ENCODE measurements around the gene FOXK1.

FOXK1 gene

DNA sequence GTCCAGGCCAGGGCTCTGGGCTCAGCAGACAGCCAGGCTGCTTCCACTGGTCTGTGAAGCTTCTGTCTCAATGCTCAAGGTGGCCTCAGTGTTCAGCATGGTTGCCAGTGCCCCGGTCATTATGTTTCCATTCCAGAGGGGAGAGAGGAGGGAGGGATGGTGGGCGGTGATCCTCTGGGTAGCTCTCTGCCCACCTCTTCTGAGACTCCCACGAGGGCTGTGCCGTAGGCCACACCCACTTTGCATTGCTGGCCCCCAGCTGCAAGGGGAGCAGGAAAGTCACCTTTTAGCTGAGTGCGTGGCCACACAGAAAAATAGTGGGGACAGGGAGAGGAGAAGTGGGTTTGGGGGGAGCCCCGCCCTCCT lies 42.5 kb downstream of the FOXK1 start:
- DNase-seq: no peak

DNA sequence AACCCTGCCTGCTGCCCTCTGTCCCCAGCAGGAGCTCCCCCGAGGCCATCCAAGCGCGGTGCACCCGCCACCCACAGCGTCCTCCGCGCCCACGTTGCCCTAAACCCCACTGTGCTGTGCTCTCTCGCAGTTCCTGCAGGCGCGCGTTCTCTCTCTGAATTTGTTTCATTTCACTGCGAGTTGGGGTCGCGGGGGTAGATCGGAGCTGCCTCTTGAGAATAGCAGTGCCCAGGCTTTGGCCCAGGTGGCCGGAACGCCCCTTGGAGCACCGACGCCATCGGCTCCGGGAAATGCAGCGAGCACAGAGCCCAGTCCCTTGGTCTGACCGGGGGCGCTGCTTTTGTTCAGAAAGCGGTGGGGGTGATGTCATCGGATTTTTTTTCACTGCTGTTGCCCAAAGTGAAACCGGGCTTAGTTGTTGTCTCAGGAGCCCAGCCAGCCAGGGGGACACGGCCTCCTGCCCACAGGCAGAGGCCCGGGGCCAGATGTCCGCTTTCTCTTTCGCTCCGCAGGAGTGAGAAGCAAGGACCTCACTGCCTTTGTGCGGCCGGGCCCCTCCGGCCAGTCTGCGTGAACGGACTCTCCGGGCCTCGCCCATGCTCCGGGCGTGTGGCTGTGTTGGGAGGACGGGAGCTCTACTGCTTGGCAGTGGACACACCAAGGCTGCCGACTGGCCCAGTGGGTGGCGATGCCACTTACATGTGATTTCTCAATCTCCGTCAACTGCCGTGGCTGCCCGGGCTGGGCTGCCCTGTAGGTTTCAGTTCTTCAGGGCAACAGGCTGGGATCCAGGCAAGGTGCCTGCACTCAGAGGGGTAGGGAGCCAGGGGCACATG lies 43.1 kb downstream of the FOXK1 start:
- DNase-seq: no peak

DNA sequence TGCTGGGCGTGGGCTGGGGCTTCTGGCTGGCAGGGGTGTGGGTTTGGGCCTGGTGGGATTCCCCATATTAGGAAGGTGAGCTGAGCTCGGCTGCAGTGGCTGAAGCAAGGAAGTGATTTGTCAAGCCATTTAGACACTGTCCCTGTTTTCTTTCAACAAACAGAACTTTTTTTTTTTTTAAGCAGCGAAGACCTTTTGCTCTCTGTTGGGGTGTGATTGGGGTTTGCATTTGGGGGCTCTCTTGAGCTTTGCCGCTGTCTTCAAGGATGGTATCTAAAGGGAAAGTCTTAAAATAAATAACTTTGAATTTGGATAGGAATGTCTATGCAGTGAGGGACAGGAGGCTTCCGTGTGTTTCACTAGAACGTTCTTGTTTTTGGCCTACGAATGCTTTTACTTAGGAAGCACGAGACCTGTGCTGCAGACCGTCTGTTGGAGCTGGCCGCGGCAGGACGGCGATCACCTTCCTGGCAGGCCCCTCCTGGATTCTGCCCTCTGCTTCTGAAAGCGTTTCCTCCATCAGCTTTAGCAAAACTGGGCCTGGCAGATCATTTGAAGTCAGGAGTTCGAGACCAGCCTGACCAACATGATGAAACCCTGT lies 43.9 kb downstream of the FOXK1 start:
- no peak for DNase-seq

DNA sequence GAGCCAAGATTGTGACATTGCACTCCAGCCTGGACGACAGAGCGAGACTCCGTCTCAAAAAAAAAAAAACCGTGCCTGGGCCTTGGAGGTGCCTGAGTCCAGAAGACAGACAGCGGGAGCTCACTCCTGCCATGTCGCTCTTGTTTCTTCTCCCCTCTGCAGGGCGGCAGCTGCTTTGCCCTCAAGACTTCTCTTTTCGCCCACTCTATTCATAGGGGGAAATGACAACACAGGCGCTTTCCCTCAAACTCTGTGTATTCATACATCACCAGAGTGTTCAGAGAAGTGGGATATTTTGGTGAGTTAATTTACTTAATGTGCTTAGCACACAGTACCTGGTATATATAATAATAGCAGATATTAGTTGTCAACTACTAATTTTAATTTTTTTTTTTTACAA lies 44.5 kb downstream of the FOXK1 start:
- DNase-seq: no peak

DNA sequence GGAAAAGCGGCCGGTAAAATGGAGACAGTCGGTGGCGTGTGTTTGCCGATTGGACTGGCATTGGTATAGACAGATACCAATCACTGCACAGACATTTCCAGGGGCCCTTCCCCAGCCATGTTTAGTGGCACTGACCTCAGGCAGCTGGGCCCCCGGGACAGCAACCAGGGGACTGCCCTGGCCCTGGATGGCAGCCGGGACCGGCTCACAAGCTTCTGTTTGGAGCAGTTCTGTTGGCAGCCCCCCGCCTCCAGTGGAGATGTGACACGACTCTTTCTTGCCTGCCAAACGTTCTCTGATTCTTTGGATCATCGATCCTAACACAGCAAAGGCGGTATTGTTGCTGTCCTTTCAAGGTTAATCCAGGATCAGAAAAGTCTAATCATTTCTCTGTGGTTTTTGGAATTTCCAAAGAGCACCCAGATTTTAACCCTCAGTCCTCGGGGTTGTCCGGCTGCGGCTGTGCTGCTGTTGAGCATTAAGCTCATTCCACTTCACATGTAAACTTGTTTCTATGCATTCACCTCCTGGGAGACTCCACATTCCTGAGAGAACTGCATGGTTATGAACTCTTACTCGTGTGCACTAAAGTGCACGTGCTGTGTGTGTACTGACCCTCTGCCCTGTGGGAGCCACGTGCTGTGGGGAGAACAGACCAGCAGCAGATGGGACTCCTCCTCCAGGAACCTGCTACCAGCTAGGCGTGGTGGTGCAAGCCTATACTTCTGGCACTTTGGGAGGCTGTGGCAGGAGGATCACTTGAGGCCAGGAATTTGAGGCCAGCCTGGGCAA lies 46.0 kb downstream of the FOXK1 start:
- DNase-seq: no peak

DNA sequence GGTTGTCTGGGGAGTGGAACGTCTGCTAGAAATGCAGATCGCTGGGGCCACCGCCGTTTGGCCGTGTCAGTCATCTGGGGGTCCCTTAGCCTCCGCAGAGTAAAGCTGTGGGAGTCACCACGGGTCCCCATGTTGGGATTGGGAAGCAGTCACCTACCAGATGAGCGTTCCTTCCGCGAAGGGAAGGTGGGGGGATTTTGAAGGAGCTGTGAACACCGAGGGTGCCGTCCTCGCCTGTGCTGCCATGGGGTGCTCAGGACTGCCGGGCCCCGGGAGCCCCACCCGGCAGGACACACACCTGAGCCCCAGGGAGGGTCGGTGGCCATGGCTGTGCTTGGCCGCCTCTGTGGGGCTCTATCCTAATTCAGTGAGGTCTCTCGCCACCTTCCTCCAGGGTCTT lies 47.2 kb downstream of the FOXK1 start:
- DNase-seq: no peak

DNA sequence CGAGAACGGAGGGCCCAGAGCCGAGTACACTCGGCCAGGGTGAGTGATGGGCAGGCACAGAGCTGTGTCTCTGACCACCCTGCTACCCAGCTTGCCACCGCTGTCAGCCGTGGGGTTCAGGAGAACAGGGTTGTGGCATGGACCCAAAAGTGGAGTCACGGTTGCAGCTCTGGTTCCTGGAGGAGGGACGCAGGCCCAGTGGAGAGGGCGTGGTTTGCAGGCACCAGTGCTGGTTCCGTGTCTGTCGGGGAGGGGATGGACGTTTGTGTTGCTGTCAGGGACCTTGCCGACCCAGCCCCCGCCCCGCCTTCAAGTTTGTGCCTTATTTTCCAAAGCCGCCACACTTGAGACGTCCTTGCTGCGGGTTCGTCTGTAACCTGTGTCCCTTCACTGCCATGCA lies 48.2 kb downstream of the FOXK1 start:
- no peak for DNase-seq

DNA sequence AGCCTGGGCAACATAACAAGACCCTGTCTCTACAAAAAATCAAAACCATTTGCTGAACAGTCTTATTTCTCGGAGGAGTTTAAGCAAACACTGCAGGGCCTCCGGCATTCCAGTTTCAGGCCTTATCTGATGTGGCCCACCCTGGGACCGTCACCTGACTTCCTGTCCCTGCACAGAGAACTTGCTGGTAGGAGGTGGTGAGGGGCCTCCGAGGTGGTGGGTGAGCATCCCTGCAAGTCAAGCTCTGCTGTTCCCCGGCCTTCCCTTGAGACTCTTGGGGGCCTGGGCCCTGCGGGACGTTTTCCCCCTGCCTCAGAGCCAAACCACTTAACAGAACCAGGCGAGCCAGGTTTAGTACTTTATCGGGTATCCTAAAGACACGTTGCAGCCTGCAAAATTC lies 48.9 kb downstream of the FOXK1 start:
- DNase-seq: no peak

DNA sequence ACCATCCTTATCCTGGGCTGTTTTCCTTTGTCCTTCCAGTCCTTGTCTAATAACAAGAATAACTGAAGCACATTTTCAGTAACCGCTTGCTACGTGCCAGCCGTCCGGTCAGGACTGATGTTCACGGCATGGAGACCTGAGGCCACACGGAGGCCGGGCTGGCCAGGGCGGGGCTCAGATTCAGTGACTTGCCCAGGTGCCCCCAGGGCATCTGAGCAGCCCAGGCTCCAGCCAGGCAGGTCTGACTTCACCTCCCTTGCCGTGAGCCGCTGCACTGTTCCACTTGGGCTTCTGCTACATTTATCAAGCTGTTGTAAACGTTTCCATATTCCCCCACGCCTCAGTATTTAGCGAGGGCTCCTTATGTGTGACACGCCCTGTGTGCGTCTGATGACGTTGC lies 49.7 kb downstream of the FOXK1 start:
- DNase-seq: no peak

DNA sequence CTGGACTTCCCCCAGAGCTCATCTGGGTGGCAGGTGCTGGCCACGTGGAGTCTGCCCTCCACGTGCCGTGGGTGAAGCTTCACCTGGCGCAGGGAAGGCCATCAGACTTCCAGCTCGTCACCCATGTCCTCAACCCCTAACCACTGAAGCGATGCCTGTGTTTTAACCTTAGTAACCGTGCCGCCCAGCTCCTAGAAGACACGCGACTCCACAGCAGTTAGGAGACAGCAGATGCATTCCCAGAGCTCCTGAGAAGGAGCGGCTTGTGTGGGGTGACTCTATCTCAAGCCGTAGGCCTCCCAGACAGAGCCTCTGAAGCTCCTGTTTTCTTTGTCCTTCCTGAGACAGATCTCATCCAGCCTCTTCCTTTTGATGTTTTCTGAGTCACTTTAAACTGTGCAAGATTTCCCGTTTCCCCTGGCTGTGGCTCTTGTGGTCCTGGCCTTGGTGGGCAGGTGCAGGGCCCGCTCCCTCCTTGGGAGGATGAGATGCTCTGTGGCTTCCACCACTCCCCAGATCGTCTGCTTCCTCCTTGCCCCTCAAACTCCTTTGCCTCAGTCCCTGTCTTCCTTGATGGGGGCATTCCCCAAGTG lies 51.9 kb downstream of the FOXK1 start:
- DNase-seq: no peak

DNA sequence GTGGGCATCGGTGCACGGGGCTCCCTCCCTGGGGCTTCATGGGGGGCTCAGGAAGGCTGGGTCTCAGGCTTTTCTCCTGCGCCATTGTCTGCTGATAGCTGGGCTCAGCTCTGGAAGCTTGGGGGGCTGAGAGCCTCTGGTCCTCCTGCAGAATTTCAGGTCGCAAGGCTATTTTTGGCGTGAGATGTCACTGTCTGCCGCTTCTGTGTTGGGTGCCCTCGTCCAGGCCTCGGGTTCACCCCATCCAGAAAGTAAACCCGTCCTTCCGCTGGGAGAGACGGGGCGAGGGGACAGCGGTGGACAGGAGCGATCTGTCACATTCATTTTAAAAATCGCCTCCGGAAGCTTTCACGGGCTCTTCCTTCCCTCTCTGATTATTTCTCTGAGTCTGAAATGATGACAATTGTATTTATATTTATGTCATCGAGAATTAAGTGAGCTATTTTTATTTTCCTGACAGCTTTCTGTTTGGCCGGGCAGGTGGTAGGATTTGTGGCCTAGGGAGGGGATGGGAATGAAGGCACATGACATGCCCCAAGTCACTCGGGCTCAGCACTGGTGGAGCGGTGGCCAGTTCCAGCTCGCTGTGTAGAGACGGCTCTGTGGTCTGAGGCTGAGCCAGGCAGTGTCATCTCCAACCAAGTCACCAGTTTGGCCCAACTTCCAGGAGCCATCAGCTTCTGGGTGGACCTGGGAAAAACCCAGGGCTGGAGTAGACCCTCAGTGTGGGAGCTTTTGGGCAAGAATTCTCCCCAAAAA lies 52.7 kb downstream of the FOXK1 start:
- no peak for DNase-seq

DNA sequence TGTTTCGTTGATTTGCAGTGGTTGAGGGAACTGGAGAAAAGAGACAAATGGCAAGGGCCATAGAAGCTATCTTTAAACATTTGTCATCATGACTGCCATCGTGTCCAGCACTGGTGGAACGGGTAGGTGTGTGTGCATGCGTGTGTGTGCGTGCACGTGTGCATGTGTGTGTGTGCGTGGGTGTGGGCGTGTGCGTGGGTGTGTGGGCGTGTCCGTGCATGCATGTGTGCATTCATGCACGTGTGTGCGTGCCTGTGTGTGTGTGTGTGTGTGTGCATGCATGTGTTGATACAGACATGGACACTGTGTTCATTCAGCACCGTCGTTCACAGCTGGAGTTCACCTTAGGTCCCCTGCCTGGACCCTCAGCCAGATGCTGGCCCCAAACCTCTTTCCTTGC lies 55.2 kb downstream of the FOXK1 start:
- DNase-seq: no peak

DNA sequence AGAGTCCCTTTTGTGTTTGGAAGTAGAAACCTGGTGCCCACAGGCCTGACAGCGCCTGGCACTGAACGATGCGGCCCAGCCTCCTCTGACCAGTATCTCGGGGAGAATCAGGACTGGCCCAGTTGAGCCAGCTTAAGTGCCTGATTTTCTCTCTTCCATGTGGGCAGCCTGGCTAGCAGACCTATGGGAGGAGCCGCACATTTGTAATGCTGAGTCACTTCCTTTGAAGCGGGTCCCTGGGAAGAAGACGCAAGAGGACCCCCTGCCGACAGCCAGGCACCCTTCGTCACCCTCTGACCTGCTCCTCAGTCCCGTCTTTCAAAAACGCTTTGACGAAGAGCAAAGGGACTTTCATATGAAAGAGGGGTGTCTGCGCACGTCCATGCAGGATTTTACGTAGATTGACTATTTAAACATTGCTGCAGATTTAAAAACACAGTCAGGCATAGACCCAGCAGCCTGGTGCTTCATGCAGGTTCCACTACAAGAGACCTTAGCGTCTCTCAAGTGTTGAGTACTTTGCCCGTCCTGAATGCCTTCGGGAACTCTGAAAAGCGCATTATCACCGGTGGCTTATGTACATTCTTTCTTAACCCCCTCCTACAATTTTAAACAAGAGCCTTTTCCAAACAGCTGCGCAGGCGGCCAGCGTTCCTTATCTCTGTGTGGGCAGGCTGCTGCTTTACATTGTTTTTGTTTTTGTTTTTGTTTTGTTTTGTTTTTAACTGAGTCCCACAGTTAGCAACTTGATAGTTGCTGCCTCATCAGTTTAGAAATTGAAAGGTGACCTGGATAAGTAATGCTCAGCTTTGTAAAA lies 56.8 kb downstream of the FOXK1 start:
- no peak for DNase-seq

DNA sequence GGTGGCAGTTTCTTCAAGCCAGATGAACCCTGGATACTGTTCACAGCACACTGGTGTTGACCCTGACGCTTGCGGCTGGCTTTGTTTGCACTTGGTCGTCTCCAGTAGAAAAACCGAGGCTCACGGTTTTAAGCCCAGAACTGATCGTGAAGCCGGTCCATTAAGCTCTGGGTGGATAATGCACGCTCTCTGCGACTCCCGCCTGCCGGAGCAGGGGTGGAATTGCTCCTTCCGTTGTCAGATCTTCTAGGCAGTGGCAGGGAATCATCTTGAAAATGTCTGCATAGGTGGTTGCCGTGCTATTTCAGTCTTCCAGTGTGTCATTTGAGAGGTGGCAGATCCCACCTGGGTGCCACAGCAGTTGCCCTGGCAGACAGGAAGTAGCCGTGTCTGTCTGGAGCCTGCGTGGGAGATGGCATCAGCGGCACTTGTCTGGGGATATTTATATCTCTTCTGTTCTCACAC lies 57.5 kb downstream of the FOXK1 start:
- DNase-seq: no peak

DNA sequence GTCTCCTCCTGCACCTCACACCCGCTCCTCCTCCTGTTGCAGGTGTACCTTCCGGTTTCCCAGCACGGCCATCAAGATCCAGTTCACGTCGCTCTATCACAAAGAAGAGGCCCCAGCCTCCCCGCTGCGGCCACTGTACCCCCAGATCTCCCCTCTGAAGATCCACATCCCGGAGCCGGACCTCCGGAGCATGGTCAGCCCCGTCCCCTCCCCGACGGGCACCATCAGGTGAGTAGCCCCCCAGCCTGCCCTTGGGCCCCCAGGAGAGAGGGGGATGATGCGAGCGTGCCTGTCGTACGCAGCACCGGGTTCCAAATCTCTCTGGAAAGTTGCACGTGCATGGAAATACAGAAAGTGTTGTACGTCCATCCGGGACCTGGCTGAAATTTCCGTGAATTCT lies 58.7 kb downstream of the FOXK1 start:
- DNase-seq: no peak

DNA sequence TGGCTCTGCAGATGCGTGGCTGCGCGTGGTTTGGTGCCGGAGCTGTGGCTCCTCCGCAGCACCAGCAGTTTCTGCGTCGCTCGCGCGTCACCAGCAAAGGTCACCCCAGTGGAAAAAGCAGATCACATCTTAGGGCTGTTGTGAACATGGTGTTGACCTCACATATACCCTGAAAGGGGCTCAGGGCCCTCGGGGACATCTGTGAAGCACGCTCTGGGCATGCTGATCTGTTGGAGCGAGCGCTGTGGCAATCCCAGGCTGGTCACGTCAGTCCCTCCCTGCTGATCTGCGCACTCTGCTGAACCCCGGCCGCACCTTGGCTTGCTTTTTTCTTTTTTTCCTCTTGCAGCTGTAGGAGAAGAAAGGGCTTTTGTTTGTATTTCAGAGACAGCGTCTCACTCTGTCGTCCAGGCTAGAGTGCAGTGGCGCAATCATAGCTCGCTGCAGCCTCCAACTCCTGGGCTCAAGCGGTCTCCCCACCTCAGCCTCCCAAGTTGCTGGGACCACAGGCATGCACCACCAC lies 60.0 kb downstream of the FOXK1 start:
- DNase-seq: no peak

DNA sequence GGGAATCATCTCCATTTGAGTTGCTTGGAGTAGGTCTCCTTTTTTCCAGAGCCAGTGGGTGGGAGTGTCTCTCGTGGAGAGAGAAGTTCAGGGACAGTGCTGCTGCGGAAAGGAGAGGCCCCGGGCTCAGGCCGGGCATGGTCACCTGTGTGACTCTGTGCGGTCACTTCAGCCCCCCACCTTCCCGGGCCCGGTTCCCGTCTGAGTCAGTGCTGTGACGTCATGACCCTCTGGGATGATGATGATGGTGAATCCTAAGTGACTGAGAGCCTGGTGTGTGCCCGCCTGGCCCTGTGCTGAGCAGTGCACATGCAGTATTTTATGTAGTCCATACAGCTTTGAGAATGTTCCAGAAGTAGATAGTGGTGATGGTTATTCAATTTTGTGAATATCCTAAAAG lies 60.8 kb downstream of the FOXK1 start:
- DNase-seq: no peak

DNA sequence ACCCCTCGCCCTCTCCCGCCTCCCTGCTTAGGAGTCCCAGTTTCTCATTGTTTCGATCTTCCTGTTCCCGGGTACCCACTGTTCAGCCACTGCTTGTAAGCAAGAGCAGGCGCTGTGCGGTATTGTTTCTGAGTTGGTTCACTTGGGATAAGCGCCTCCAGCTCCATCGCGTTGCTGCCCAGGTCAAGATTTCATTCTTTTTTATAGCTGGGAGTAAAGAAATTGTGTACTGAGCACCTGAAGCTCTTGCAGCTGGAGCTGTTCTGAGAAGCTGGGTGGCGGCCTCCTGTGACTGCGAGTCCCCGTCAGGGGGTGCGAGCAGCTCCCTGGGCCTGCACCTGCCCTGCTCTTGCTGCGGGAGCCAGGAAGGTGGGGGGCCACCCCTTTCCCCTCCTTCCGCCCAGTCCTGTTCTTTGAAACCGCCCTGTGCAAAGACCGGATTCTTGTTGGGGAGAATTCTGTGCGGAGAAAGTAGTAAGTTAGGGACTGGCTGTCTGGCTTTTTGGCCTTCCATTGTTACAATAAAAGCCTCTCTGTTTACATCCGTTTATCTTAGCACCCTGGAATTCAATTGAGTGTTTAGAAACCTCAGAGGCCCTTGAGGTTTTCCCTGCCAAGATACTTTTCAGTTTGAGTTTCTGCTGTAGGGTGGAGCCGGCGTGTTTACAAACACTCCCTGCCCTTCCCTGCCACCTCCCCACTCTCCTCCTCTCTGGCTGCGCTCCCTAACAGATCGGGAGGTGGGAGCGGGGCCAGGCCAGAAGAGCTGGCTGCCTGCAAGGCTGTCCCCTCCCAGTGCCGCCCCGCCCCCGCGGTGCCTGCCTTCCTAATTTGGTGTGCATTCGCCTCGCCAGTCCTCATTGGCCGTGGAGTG lies 62.5 kb downstream of the FOXK1 start:
- DNase-seq: no peak

DNA sequence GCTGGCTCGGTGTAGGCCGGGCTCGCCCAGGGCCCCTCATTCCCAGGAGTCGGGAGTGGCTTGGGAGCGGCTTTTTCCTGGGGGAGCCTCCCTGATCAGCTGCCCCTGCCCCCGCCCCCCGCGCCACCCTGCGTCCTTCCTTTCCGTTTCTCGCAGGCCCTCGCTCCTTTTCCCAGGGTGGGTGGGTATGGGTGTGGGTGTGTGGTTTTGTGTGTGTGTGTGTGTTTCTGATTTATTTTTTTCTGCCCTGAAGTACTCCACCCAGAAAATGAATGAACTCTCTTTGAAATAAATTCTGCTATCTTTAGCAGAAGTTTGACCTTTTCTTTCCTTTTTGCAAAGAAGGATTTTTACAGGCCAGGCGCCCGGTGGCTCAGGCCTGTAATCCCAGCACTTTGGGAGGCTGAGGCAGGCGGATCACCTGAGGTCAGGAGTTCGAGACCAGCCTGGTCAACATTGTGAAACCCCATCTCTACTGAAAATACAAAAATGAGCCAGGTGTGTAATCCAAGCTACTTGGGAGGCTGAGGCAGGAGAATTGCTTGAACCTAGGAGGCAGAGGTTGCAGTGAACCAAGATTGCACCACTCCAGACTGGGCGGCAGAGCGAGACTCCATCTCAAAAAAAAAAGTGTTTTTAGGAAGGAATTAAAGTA lies 63.3 kb downstream of the FOXK1 start:
- no peak for DNase-seq

Measured in cortex of kidney (tissue), 1 donor.